ENCODE measurements around the gene NDUFAF5. TPM values are rescaled to one million over a fixed set of nuclear protein-coding genes. Genes with fewer than 3 reads are reported as not detected.

The NDUFAF5 gene
- total and polyA plus RNA-seq, 2 donors from 2014 or later: 26.4 to 52.1 TPM

- FAIRE-seq: no peak
- H3K27ac ChIP-seq (ENCODE audit: low read depth in 2 of 2, low read length in 2 of 2): no peak overlapping the region
- H3K4me1 ChIP-seq (ENCODE audit: control insufficient read depth in 2 of 3, insufficient read depth in 2 of 3, low read depth in 1 of 3, low read length in 3 of 3): no peaks in the 10 kb centered on the region
- H3K36me3 ChIP-seq (ENCODE audit: control insufficient read depth in 2 of 3, insufficient read depth in 3 of 3, low read length in 3 of 3): no peaks in the 10 kb centered on the region
- no peaks in the 10 kb centered on the region for H3K27me3 ChIP-seq (ENCODE audit: control insufficient read depth, insufficient read depth, low read length)
- no peaks in the 10 kb centered on the region for H3K9me3 ChIP-seq (ENCODE audit: control insufficient read depth in 2 of 3, insufficient read depth in 1 of 3, low read length in 3 of 3)
- H3K9ac ChIP-seq (ENCODE audit: low read length in 3 of 3): no peak overlapping the region
- TF ChIP-seq, protein P1, sequence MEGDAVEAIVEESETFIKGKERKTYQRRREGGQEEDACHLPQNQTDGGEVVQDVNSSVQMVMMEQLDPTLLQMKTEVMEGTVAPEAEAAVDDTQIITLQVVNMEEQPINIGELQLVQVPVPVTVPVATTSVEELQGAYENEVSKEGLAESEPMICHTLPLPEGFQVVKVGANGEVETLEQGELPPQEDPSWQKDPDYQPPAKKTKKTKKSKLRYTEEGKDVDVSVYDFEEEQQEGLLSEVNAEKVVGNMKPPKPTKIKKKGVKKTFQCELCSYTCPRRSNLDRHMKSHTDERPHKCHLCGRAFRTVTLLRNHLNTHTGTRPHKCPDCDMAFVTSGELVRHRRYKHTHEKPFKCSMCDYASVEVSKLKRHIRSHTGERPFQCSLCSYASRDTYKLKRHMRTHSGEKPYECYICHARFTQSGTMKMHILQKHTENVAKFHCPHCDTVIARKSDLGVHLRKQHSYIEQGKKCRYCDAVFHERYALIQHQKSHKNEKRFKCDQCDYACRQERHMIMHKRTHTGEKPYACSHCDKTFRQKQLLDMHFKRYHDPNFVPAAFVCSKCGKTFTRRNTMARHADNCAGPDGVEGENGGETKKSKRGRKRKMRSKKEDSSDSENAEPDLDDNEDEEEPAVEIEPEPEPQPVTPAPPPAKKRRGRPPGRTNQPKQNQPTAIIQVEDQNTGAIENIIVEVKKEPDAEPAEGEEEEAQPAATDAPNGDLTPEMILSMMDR (IDR thresholded peaks at IDR 0.05; ENCODE audit: borderline replicate concordance, extremely low read depth, insufficient read depth): no peak
- intact Hi-C loops (cut with DNase I): loop anchor here (10.0 kb wide), 1 partner anchor 230 kb away; no protein-coding TSS in a partner anchor
- DNase-seq: no peak
- H3K4me3 ChIP-seq (ENCODE audit: low read length in 3 of 3): no peak overlapping the region
Observed at GRCh38 chr20:13824459-13824858, 39.6 kb downstream of the NDUFAF5 start.

DNA sequence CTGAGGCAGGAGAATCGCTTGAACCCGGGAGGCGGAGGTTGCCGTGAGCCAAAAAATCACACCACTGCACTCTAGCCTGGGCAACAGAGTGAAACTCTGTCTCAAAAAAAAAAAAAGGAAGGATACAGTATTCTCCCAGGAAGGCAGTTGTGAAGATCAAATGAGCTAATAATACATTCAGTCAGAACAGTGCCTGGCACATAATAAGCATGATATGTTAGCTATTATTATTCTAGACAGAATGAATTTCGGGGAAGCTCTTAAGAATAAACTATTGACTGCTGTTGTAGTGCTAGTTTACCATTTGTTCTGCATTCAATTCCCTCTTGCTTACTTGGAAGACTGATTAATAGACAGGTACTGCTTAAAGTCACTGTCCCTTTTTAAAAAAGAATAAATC, 40.6 kb downstream of the NDUFAF5 start:
- intact Hi-C loops (cut with DNase I): loop anchor here (10.0 kb wide), 1 partner anchor 229 kb away; no protein-coding TSS in a partner anchor

GRCh38 chr20:13831476-13831875, 46.6 kb downstream of the NDUFAF5 start:
- H3K9ac ChIP-seq (ENCODE audit: low read length in 3 of 3): no peak overlapping the region
- H3K36me3 ChIP-seq (ENCODE audit: control insufficient read depth in 2 of 3, insufficient read depth in 3 of 3, low read length in 3 of 3): no peaks in the 10 kb centered on the region
- TF ChIP-seq, protein P1 (IDR thresholded peaks at IDR 0.05; ENCODE audit: borderline replicate concordance, extremely low read depth, insufficient read depth): no peak
- no peaks in the 10 kb centered on the region for H3K4me1 ChIP-seq (ENCODE audit: control insufficient read depth in 2 of 3, insufficient read depth in 2 of 3, low read depth in 1 of 3, low read length in 3 of 3)
- H3K4me3 ChIP-seq (ENCODE audit: low read length in 3 of 3): no peak overlapping the region
- FAIRE-seq: no peak
- H3K27ac ChIP-seq (ENCODE audit: low read depth in 2 of 2, low read length in 2 of 2): no peak overlapping the region
- no peak for DNase-seq
- no peaks in the 10 kb centered on the region for H3K9me3 ChIP-seq (ENCODE audit: control insufficient read depth in 2 of 3, insufficient read depth in 1 of 3, low read length in 3 of 3)
- H3K27me3 ChIP-seq (ENCODE audit: control insufficient read depth, insufficient read depth, low read length): no peaks in the 10 kb centered on the region
- intact Hi-C loops (cut with DNase I): no loop called here

More for the DNA sequence above, 40.6 kb downstream of the NDUFAF5 start:
- Histone ChIP-seq H3K9me3 (ENCODE audit: control insufficient read depth in 2 of 3, insufficient read depth in 1 of 3, low read length in 3 of 3) (no peaks in the 10 kb centered on the region), H3K9ac (ENCODE audit: low read length in 3 of 3) (no peak overlapping the region), H3K4me3 (ENCODE audit: low read length in 3 of 3) (no peak overlapping the region), H3K27ac (ENCODE audit: low read depth in 2 of 2, low read length in 2 of 2) (no peak overlapping the region), H3K36me3 (ENCODE audit: control insufficient read depth in 2 of 3, insufficient read depth in 3 of 3, low read length in 3 of 3) (no peaks in the 10 kb centered on the region), H3K4me1 (ENCODE audit: control insufficient read depth in 2 of 3, insufficient read depth in 2 of 3, low read depth in 1 of 3, low read length in 3 of 3) (no peaks in the 10 kb centered on the region), H3K27me3 (ENCODE audit: control insufficient read depth, insufficient read depth, low read length) (no peaks in the 10 kb centered on the region)
- DNase-seq (no peak), FAIRE-seq (no peak)
- TF ChIP-seq, protein P1 (IDR thresholded peaks at IDR 0.05; ENCODE audit: borderline replicate concordance, extremely low read depth, insufficient read depth): no peak

DNA sequence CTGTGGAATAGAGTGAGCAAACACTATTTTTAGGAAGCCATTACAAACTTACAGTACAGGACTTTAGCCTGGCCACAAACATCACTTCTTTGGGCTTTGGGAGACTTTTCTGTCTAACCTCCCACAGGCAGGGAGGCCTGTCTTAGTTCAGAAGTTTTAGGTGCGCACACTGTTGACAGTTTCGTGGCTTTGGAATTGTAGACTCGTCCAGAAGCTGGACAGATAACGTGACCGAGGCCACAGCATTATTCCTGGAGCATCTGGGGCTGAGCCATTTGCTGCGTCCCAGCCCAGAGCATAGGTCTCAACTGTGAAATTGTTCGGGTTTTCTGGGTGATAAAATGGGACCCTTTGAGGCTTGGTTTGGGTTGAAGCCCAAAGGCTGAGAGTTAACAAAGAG, 53.8 kb downstream of the NDUFAF5 start:
- TF ChIP-seq, protein P1 (IDR thresholded peaks at IDR 0.05; ENCODE audit: borderline replicate concordance, extremely low read depth, insufficient read depth): no peak
- DNase-seq: no peak
- no peak overlapping the region for H3K27ac ChIP-seq (ENCODE audit: low read depth in 2 of 2, low read length in 2 of 2)
- H3K9me3 ChIP-seq (ENCODE audit: control insufficient read depth in 2 of 3, insufficient read depth in 1 of 3, low read length in 3 of 3): no peaks in the 10 kb centered on the region
- no peaks in the 10 kb centered on the region for H3K4me1 ChIP-seq (ENCODE audit: control insufficient read depth in 2 of 3, insufficient read depth in 2 of 3, low read depth in 1 of 3, low read length in 3 of 3)
- H3K36me3 ChIP-seq (ENCODE audit: control insufficient read depth in 2 of 3, insufficient read depth in 3 of 3, low read length in 3 of 3): no peaks in the 10 kb centered on the region
- FAIRE-seq: no peak
- no peak overlapping the region for H3K9ac ChIP-seq (ENCODE audit: low read length in 3 of 3)
- H3K4me3 ChIP-seq (ENCODE audit: low read length in 3 of 3): no peak overlapping the region
- intact Hi-C loops (cut with DNase I): no loop called here
- H3K27me3 ChIP-seq (ENCODE audit: control insufficient read depth, insufficient read depth, low read length): no peaks in the 10 kb centered on the region

Measured in kidney (tissue), 14 donors.